ENCODE data around the gene CLOCK.

GRCh38 chr4:55439023-55439422 lies 107.7 kb downstream of the CLOCK start:
- TF ChIP-seq CTCF (conservative IDR thresholded peaks at IDR 0.05; ENCODE audit: low read length) (no peak), EZH2phosphoT487 (IDR thresholded peaks at IDR 0.05; ENCODE audit: borderline replicate concordance) (no peak)

Data from Loucy (cell line).